HG03039 (cell line): Measurements from ENCODE around the gene CD226.
"Not testable (repeated sequence)": the region's sequence is repeated elsewhere in the genome, so short reads cannot be mapped to it uniquely, and the experiment has no call there.

ENCODE experiments used
- ATAC-seq: cut with Tn5 transposase; IDR thresholded peaks from one replicate; pipeline ENCODE4 v1.9.1; 2021; ENCODE audit warnings: mild to moderate bottlenecking, moderate library complexity; ENCODE audit not compliant: unreplicated experiment

CD226 gene

GRCh38 chr18:69916412-69916811 lies 31.3 kb downstream of the CD226 start:
- ATAC-seq: no peak

GRCh38 chr18:69908838-69909237 lies 38.8 kb downstream of the CD226 start:
- no peak for ATAC-seq

- ATAC-seq: no peak
Measured at GRCh38 chr18:69906765-69907164, 40.9 kb downstream of the CD226 start.

- ATAC-seq: no peak
Measured at GRCh38 chr18:69900941-69901340, 46.7 kb downstream of the CD226 start.

GRCh38 chr18:69899154-69899923 lies 48.3 kb downstream of the CD226 start:
- ATAC-seq: not testable (repeated sequence)

- peak; percentile 35 for ATAC-seq
Measured at GRCh38 chr18:69898241-69898861, 49.3 kb downstream of the CD226 start.

GRCh38 chr18:69897397-69898108 lies 50.1 kb downstream of the CD226 start:
- no peak for ATAC-seq

GRCh38 chr18:69895066-69896047 lies 52.3 kb downstream of the CD226 start:
- ATAC-seq: no peak

- ATAC-seq: no peak
Measured at GRCh38 chr18:69894467-69894866, 53.2 kb downstream of the CD226 start.

GRCh38 chr18:69890558-69890957 lies 57.1 kb downstream of the CD226 start:
- no peak for ATAC-seq

GRCh38 chr18:69889009-69889408 lies 58.7 kb downstream of the CD226 start:
- ATAC-seq: no peak

- ATAC-seq: no peak
Measured at GRCh38 chr18:69887256-69887655, 60.4 kb downstream of the CD226 start.

GRCh38 chr18:69885841-69886531 lies 61.7 kb downstream of the CD226 start:
- ATAC-seq: peak; percentile 79

- no peak for ATAC-seq
Measured at GRCh38 chr18:69885355-69885754, 62.3 kb downstream of the CD226 start.

GRCh38 chr18:69883781-69884180 lies 63.9 kb downstream of the CD226 start:
- ATAC-seq: no peak

- no peak for ATAC-seq
Measured at GRCh38 chr18:69882965-69883668, 64.6 kb downstream of the CD226 start.

GRCh38 chr18:69880083-69880482 lies 67.6 kb downstream of the CD226 start:
- no peak for ATAC-seq

GRCh38 chr18:69879051-69879450 lies 68.6 kb downstream of the CD226 start:
- ATAC-seq: not testable (repeated sequence)

- no peak for ATAC-seq
Measured at GRCh38 chr18:69878213-69878933, 69.3 kb downstream of the CD226 start.
